ENCODE measurements around the gene THSD7B. TPM values are rescaled to one million over a fixed set of nuclear protein-coding genes. Genes with fewer than 3 reads are reported as not detected.

THSD7B gene
- total RNA-seq, 1 donor from 2014 or later, result 0.14 TPM

DNA sequence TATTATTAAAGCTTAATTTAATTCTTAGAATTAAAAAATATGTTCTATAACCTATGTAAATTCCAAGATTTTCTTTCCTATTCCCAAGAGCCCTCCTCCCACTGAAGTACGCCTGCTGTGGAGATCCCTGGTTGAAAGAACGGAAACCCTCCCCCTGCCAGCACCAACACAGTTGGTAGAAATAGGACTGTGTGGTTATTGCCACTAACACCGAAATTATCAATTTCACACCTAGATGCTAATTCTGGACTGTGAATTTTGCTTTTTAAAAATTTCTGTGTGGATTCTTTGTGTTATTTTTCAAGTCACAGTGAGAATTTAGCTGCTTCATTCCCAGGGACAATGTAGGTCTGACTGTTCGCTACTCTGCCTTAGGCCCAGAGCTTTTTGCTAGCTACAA lies 893.1 kb downstream of the THSD7B start:
- no peaks in the 10 kb centered on the region for H3K9me3 ChIP-seq
- intact Hi-C loops (cut with DNase I), result no loop called here
- H3K27me3 ChIP-seq, result no peaks in the 10 kb centered on the region
- TF ChIP-seq, protein P1, sequence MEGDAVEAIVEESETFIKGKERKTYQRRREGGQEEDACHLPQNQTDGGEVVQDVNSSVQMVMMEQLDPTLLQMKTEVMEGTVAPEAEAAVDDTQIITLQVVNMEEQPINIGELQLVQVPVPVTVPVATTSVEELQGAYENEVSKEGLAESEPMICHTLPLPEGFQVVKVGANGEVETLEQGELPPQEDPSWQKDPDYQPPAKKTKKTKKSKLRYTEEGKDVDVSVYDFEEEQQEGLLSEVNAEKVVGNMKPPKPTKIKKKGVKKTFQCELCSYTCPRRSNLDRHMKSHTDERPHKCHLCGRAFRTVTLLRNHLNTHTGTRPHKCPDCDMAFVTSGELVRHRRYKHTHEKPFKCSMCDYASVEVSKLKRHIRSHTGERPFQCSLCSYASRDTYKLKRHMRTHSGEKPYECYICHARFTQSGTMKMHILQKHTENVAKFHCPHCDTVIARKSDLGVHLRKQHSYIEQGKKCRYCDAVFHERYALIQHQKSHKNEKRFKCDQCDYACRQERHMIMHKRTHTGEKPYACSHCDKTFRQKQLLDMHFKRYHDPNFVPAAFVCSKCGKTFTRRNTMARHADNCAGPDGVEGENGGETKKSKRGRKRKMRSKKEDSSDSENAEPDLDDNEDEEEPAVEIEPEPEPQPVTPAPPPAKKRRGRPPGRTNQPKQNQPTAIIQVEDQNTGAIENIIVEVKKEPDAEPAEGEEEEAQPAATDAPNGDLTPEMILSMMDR (IDR thresholded peaks at IDR 0.05), result no peak
- H3K36me3 ChIP-seq, result no peaks in the 10 kb centered on the region
- H3K27ac ChIP-seq, result no peak overlapping the region
- no peak overlapping the region for H3K4me3 ChIP-seq
- DNase-seq (no peak), ATAC-seq (no peak)
- H3K4me1 ChIP-seq, result no peaks in the 10 kb centered on the region

DNA sequence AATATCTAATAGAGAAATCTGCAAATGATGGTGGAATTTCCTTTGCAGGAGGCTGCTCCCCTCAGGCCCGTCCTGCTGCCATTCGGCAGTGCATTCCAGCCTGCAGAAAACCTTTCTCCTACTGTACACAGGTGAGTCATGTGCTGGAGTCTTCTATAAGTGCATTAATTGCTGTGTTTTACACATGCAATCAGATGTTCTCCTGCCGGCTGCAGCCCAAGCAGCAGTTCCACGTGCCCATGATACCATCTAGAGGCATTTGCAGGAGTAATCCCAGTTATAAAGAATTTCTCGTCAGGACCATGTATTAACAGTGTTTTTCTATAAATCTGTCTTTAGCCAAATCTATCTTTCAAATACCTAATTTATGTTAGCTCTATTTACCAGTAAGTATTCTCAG lies 894.3 kb downstream of the THSD7B start:
- H3K9me3 ChIP-seq, result no peaks in the 10 kb centered on the region
- TF ChIP-seq, protein P1 (IDR thresholded peaks at IDR 0.05), result no peak
- no peak overlapping the region for H3K27ac ChIP-seq
- intact Hi-C loops (cut with DNase I), result no loop called here
- H3K4me3 ChIP-seq, result no peak overlapping the region
- no peaks in the 10 kb centered on the region for H3K4me1 ChIP-seq
- H3K36me3 ChIP-seq, result no peaks in the 10 kb centered on the region
- no peak for DNase-seq
- no peaks in the 10 kb centered on the region for H3K27me3 ChIP-seq
- ATAC-seq, result peak; percentile 76

DNA sequence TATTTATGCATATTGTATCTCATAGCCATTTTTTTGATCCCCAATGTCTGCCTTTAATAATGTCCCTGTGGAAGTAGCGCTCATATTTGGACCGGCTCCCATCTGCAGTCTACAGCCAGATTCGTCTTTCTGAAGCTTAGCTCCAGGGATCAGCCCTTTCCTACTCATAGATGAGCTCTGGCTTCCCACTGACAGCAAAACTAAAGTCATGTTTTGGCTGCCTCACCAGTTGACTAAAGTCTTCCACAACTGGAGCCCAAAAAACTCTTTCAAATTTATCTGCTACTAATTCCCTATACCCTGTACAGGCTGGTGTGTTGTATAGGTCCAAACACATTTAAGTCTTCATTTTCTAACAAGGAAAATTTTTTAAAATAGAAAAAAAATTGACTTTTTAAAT lies 904.8 kb downstream of the THSD7B start:
- DNase-seq, result no peak
- Histone ChIP-seq H3K27me3 (no peaks in the 10 kb centered on the region), H3K36me3 (no peaks in the 10 kb centered on the region), H3K27ac (no peak overlapping the region), H3K4me1 (no peaks in the 10 kb centered on the region), H3K9me3 (no peaks in the 10 kb centered on the region), H3K4me3 (no peak overlapping the region)
- no peak for ATAC-seq
- TF ChIP-seq, protein P1 (IDR thresholded peaks at IDR 0.05), result no peak
- intact Hi-C loops (cut with DNase I), result no loop called here

DNA sequence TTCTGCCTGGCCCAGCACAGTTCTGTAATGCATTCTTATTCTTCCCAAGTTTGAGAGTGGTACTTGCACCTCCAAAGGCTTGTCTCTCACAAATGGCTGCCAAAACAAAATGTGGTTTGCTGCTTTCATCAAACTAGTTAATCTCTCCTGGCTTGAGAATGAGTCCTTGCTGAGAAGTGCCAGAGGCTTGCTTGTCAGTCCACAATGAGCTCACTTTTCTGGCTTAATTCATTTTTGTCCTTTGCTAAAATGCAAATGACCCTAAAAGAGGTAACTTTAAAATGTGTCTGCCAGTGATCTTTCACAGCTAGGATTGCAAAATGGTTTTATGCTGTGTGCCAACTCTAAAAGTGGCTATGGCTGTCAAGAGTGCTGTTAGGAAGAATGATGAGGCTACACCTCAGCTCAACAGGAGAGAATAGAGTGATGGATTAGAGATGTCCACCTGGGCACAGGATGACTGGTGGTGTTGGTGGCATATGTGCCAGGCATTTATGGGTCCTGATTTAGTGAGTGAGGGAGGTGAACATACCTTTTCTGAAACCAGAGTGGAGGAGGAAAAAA lies 907.7 kb downstream of the THSD7B start:
- Histone ChIP-seq H3K9me3 (no peaks in the 10 kb centered on the region), H3K27ac (no peak overlapping the region), H3K4me3 (no peak overlapping the region), H3K36me3 (no peaks in the 10 kb centered on the region), H3K27me3 (no peaks in the 10 kb centered on the region), H3K4me1 (no peaks in the 10 kb centered on the region)
- intact Hi-C loops (cut with DNase I), result no loop called here
- no peak for ATAC-seq
- TF ChIP-seq, protein P1 (IDR thresholded peaks at IDR 0.05), result no peak
- no peak for DNase-seq

DNA sequence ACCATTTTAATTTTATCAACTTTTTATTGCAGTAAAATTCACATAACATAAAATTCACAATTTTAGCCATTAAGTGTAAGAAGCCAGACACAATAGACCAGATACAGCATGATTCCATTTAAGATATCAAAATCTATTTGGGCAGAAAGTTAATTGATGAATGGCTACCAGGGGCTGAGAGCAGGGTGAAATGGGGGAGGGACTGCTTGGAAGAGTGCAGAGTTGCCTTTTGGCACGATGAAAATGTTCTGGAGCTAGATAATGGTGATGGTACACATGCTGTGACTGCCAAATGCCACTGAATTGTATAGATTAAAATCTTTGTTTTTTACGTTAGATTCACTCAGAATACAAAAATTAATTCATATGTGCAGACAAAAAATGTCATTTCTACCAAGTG lies 909.6 kb downstream of the THSD7B start:
- Histone ChIP-seq H3K9me3 (no peaks in the 10 kb centered on the region), H3K4me3 (no peak overlapping the region), H3K36me3 (no peaks in the 10 kb centered on the region), H3K27ac (no peak overlapping the region), H3K27me3 (no peaks in the 10 kb centered on the region), H3K4me1 (no peaks in the 10 kb centered on the region)
- TF ChIP-seq, protein P1 (IDR thresholded peaks at IDR 0.05), result no peak
- intact Hi-C loops (cut with DNase I), result no loop called here
- ATAC-seq (no peak), DNase-seq (no peak)

Measured in upper lobe of right lung (tissue), 1 donor.